Fibroblast of skin of right biceps (primary cell): ENCODE results near the gene PRR9.
A peak's percentile ranks its signal among the peaks of the same experiment; 100 is the strongest.
"Not testable (repeated sequence)": the region's sequence is repeated elsewhere in the genome, so short reads cannot be mapped to it uniquely, and the experiment has no call there.

Experiments used
- DNase-seq: peaks from one replicate; pipeline ENCODE4 v3.0.0-alpha.2; 2013

The PRR9 gene

GRCh38 chr1:153217212-153217611, at the start of gene PRR9:
TSS of gene PRR9 (plus strand) at chr1:153217584. CDS start at chr1:153218145, 561 bp downstream.
- peak; percentile 1 for DNase-seq

- DNase-seq: no peak
These were observed 48.7 kb upstream of the PRR9 start for GRCh38 chr1:153168686-153169085.

- DNase-seq: no peak
These were observed 42.8 kb upstream of the PRR9 start for GRCh38 chr1:153174624-153175023.

GRCh38 chr1:153178922-153179321, 38.5 kb upstream of the PRR9 start:
- no peak for DNase-seq

- no peak for DNase-seq
These were observed 36.8 kb upstream of the PRR9 start for GRCh38 chr1:153180556-153180955.

DNA sequence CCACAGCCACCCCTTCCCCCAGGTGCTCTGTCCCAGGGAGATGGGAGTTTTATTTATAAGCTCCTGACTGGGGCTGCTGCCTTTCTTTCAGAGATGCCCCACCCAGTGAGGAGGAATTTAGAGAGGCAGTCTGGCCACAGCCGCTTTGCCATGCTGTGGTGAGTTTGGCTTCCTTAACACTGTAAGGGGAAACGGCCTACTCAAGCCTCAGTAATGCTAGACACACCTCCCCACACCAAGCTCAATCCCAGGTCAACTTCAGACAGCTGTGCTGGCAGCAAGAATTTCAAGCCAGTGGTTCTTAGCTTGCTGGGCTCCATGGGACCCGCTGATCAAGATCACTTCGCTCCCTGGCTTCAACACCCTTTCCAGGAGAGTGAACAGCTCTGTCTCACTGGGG, 29.1 kb upstream of the PRR9 start:
- not testable (repeated sequence) for DNase-seq

DNA sequence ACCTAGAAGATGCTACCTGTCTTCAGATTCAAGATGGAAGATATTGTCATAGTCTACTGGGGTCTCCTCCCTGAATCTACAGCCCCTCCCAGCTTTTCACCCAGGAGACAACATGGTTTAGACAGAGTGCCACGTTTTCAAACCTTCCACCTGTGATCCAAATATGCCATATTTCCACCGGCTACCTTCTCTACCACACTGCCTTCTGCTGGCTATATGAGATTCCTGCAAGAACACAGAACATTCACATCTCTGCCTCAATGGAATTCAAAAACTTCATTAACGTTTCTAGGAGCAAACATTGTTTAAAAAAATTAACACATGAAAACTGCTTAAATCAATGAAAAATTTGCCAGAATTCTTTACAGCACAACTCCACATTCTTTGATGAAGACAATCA, 27.0 kb upstream of the PRR9 start:
- no peak for DNase-seq

DNA sequence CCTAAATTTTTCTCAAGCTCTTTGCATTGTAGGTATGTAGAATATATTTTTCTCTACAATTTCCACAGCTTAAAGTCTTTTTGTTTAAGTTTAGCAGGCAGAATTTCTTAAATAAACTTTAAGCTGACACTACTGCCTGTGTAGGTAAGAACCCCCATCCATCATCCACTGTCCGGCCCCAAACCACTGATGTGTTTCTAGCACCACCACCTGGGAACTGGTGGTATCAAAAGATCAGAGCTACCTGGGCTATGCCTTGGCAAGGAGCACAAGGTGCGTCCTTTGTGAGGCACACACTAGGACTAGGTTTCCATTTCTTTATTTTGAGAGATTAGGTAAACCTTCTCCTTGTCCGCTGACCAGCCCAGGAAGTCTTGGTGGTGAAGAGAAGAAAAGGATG, 24.7 kb upstream of the PRR9 start:
- no peak for DNase-seq

DNA sequence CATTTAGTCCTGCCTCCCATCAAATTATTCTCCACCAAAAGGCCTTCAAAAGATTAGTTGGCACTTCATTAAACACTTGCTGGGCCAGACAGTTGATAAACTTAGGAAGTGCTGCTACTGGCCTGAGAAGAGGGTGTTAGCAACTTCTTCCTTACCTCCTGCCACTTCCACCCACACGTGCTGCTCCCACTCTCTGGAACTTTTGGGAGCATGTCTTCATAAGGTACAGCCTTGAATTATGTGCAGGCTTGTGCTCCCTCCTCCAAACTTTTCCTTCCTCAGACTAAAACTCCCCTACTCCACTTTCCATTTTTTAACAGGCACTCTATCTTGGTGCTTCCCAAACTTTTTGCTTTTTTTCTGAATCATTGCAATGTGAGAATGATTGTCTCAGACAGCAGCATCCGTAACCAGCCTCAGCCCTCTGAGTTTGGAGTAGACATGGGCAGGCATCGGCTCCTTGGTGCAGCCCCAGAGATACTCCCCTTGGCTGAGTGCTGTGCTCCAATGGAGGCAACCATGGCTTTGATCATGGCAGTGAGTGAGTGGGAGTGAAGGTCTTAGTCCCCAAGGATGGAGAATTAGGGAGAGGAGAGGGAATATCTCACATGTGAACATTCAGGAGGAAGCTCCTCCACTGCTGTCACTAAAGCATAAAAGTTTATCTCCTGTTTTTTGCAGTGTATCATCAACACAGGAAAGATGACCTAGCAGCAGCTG, 22.9 kb upstream of the PRR9 start:
- no peak for DNase-seq

GRCh38 chr1:153195216-153195615, 22.2 kb upstream of the PRR9 start:
- no peak for DNase-seq

DNA sequence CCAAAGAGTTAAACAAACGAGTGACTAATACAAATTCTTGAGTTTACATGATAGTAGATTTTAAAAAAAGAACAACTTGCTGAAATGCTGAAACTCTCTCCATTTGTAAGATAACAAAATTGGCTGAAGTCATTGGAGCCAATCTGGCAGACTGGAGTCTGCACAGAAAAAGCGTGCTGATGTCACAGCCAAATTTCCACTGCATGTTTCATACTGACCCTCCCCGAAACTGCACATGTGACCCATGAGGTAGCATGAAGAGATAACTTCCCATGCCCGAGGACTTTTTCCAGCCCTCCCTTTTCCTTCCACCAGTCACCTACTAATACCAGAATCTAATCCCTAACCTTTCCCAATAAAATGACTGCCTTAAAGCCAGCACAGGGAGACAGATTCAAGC, 15.4 kb upstream of the PRR9 start:
- no peak for DNase-seq

DNA sequence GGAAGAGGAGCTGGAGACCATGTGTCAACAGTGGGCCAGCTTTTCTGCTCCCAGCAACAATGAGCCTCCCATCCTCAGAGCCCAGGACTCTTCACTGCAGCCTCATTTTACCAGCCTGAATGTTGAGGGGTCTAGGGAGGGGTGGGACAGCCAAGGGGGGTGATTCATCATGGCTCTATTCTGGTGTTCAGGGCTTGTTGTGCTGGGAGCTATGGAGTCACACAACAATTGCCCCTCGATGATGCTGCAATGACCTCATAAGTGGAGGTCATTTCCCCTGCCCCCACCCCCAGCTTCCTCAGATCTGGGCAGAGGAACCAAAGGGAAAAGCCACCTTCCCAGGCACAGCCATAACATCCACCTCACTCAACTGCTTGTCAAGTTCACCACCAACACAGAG, 14.3 kb upstream of the PRR9 start, which contains the start of gene LELP1:
TSS of gene LELP1 (plus strand) at position 301 of the 400 bp plus-strand sequence. CDS start 1,278 bp downstream, outside the sequence.
- no peak for DNase-seq

DNA sequence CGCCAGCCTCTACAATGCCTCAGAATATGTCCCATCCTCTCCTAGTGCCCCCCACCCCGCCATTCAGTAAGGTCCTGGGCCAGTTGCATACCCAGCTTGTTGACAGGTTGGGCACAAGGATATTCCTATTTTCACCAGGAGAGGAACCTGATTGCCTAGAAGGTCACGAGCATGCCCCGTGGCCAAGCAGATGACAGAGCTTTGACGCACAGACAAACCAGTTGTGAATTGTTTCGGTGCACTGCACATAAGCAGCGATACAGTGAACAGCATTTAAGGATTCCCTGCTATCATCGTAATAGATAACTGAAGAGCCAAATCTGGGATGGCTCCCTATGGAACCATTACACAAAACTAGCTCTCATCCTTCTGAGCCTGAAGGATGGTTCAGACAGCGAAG, 10.8 kb upstream of the PRR9 start:
- DNase-seq: no peak

- no peak for DNase-seq
These were observed 7.2 kb upstream of the PRR9 start for GRCh38 chr1:153210206-153210605.

- no peak for DNase-seq
These were observed 5.2 kb upstream of the PRR9 start for GRCh38 chr1:153212201-153212600.

DNA sequence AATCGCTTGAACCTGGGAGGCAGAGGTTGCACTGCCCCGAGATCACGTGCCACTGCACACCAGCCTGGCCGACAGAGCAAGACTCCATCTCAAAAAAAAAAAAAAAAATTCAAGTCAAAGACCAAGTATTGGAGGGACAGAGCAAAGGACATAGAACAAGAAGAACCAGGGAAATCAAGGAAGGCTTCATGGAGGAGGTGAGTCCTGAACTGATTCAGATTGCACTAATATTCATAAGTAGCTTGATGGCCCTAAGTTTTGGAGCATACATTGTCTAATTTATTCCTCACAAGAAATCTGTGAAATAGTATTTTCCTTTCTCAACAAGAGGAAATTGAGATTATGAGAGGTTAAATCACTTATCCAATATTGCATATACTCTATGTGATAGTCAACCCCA, 3.9 kb upstream of the PRR9 start:
- DNase-seq: no peak

DNA sequence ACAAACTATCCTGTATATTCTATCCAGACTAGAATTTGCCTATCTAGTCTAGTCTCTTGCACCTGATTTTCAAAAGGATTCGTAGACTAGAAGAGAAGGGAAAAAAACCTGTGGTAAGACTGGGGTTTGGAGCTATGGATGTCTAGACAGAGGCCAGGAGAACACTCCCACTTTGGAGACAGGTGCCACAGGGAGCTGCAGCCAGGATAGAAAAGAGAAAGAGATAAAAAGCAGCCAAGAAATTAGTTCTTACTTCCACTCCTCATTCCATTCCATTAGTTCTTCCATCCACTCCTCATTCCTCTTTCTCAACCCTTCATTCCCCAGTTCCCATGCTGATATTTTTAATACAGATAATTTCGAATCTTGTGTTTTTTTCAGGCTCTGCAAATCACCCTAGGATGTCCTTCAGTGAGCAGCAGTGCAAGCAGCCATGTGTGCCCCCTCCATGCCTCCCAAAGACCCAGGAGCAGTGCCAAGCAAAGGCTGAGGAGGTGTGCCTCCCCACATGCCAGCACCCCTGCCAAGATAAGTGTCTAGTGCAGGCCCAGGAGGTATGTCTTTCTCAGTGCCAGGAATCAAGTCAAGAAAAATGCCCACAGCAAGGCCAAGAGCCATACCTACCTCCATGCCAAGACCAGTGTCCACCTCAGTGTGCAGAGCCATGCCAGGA, 496 bp downstream of the PRR9 start:
- no peak for DNase-seq

DNA sequence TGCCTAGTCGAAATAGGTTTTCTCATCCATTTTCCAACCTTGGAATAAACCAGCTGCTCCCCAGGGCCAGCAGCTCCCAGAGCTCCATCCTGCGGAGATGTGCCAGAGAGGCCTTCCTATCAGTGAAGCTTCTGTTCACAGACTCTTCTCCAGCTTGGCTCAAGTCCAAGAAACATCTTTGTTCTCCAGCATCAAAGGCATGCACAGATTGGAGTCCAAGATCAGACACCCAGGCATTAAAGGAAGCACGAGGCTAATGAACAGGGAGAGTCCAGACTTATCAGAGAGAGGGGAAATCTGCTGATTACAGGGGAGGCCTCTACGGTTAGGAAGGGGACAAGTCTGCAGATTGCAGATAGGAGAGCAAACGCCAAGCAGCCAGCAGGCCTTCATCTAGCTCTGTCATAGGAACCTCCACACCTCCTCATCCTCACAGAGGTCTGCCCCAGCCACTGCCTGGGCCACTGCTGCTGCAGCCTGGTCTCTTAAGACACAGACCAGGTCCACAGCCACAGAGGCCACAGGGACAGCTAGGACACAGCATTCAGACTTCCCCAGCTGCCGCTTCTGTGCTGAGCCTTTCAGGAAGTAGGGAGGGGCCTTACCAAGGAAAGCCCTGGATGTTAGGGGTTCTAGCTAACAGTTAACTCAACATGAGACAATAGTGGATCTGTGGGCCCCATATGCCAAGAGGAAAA, 3.4 kb downstream of the PRR9 start:
- no peak for DNase-seq

DNA sequence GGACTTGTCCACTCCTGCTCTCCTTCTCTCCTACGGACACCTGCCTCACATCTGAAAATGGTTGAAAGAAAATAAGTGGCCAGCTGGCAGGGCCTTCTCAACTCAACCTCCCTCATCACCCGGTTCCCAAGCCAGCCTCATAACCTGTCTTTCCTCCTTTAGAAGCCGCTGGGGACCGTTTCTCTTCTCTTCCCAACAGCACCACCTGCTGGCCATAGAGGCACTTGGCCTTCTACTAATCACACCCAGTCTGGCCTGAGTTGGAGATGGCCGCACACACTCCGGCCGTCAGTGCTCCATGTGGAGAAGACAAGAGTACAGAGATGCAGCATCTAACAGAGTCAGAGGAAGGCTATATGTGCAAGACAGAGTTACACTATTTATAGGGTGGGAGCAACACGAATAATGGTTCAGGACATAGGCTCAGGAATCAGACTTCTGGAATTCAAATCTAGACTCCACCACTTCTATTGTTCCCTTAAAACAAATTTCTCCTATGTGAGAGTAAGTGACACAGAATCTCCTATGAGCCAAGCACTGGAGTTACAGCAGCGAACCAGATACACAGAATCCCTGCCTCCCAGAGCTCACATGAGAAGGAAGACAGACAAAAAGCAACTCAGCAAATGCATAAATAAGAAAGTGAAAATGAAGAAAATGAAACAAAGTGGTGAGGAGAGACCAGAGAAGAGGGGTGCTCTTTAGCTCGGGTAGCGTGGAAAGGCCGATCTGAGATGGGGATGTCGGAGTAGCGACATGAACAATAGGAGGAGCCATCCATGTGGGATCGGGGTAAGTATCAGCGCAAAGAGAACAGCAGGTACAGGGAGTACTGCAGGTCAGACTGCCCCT, 5.9 kb downstream of the PRR9 start:
- DNase-seq: peak; percentile 42

DNA sequence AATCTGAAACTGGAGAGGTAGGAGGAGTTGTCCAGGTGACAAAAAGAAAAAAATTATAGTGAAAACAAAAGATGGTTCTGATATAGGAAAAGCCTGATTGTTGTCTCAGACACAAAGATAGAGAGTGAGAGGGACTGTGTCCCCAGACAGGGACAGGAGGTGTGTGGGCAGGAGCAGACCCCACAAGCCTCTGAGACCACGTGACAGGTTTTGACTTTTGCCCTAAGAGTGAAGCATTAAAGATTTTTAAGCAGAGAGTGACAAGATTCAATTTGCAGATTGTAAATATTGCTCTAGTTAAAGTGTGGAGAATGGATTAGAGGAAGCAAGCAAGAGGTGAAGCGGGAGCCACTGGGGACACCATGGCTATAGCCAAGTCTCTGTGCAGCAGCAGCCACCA, 10.4 kb downstream of the PRR9 start:
- DNase-seq: no peak

- DNase-seq: no peak
These were observed 11.1 kb downstream of the PRR9 start for GRCh38 chr1:153228491-153228890.

GRCh38 chr1:153229076-153229829, 11.9 kb downstream of the PRR9 start:
- DNase-seq: peak; percentile 12
